Measurements from ENCODE around the gene DLGAP1. TPM values are rescaled to one million over a fixed set of nuclear protein-coding genes. Genes with fewer than 3 reads are reported as not detected.

The DLGAP1 gene
- total and polyA plus RNA-seq, 10 of the 15 experiments (the other 5 are each of a cell fraction or from before 2014, with no cell fraction given), result 0.23 to 27.6 (median 1.9) TPM

- Histone ChIP-seq H3K4me2 (ENCODE audit: control insufficient read depth, insufficient read depth) (no peak overlapping the region), H3K4me3 (no peak overlapping the region), H3K27ac (ENCODE audit: control insufficient read depth, insufficient read depth) (no peak overlapping the region), H3K9ac (ENCODE audit: control insufficient read depth, insufficient read depth, low read length) (no peak overlapping the region), H3K27me3 (replicated peaks in 1 of 2; ENCODE audit: control insufficient read depth in 2 of 2, insufficient read depth in 2 of 2, low read length in 1 of 2) (no peaks in the 10 kb centered on the region), H3K9me3 (replicated peaks; ENCODE audit: control insufficient read depth, insufficient read depth, low read length) (no peaks in the 10 kb centered on the region; the same call in 2 of the 3 replicates), H3K4me1 (ENCODE audit: control insufficient read depth, insufficient read depth, low read length) (no peaks in the 10 kb centered on the region), H2AFZ (ENCODE audit: control insufficient read depth, low read depth, low read length) (no peak overlapping the region), H4K20me1 (ENCODE audit: control insufficient read depth, insufficient read depth) (no peaks in the 10 kb centered on the region), H3K36me3 (ENCODE audit: control insufficient read depth in 2 of 2, insufficient read depth in 2 of 2, low read length in 1 of 2) (no peaks in the 10 kb centered on the region; a peak in 1 of 4 replicates), H3K79me2 (ENCODE audit: control insufficient read depth, insufficient read depth, low read length) (no peaks in the 10 kb centered on the region)
- BruUV-seq (replicated peaks), result no TSS peak
- in situ Hi-C loops (cut with MboI), result no loop called here
- FAIRE-seq (no peak), DNase-seq (ENCODE audit: low read depth, low spot score) (no peak), ATAC-seq (no peak)
- intact Hi-C loops (cut with micrococcal nuclease; ENCODE audit: unreplicated experiment), result no loop called here
- RAD21 ChIA-PET (ENCODE audit: unreplicated experiment), result interaction anchor here (0.7 to 1.0 kb wide), 3 partner anchors 16 to 25 kb away, joined by 3 read pairs; no protein-coding TSS in a partner anchor
- SMC1A ChIA-PET (ENCODE audit: uncharacterized antibody, unreplicated experiment), result interaction anchor here (0.6 to 1.1 kb wide), 4 partner anchors 14 to 21 kb away, joined by 3 to 5 read pairs (median 3); no protein-coding TSS in a partner anchor
- CTCF ChIA-PET, result no interaction called here
- POLR2A ChIA-PET, result interaction anchor here (0.6 to 1.0 kb wide), 3 partner anchors 17 to 56 kb away, joined by 3 to 5 read pairs (median 4); no protein-coding TSS in a partner anchor
- TF ChIP-seq RCOR1 (conservative IDR thresholded peaks at IDR 0.05; ENCODE audit: low read depth, low read length) (no peak), FOXM1 (IDR thresholded peaks at IDR 0.05; ENCODE audit: low read depth, low read length) (no peak), EED (IDR thresholded peaks at IDR 0.05; ENCODE audit: low read depth) (no peak), RBBP5 (conservative IDR thresholded peaks at IDR 0.05) (no peak), SPI1 (IDR thresholded peaks at IDR 0.05; ENCODE audit: borderline replicate concordance, insufficient read depth, low read depth, low read length) (no peak), IKZF2 (IDR thresholded peaks at IDR 0.05) (no peak), BHLHE40 (IDR thresholded peaks at IDR 0.05; ENCODE audit: borderline replicate concordance in 1 of 2, low read depth in 2 of 2, low read length in 1 of 2) (no peak), POU2F2 (IDR thresholded peaks at IDR 0.05; ENCODE audit: borderline replicate concordance, low read depth, low read length) (no peak), EGR1 (IDR thresholded peaks at IDR 0.05; ENCODE audit: borderline replicate concordance in 1 of 2, low read depth in 2 of 2, low read length in 2 of 2) (no peak), TARDBP (IDR thresholded peaks at IDR 0.05; ENCODE audit: borderline replicate concordance) (no peak), EZH2 (IDR thresholded peaks at IDR 0.05; ENCODE audit: borderline replicate concordance, control insufficient read depth, low read depth, low read length) (no peak), ZNF217 (IDR thresholded peaks at IDR 0.05) (no peak), ZBED1 (IDR thresholded peaks at IDR 0.05; ENCODE audit: borderline replicate concordance) (no peak), SMC3 (IDR thresholded peaks at IDR 0.05; ENCODE audit: borderline replicate concordance, low read length) (no peak), ASH2L (IDR thresholded peaks at IDR 0.05; ENCODE audit: borderline replicate concordance, low read depth) (no peak), PAX5 (IDR thresholded peaks at IDR 0.05; ENCODE audit: borderline replicate concordance, low read depth, low read length) (no peak)
- TF ChIP-seq, protein P1, sequence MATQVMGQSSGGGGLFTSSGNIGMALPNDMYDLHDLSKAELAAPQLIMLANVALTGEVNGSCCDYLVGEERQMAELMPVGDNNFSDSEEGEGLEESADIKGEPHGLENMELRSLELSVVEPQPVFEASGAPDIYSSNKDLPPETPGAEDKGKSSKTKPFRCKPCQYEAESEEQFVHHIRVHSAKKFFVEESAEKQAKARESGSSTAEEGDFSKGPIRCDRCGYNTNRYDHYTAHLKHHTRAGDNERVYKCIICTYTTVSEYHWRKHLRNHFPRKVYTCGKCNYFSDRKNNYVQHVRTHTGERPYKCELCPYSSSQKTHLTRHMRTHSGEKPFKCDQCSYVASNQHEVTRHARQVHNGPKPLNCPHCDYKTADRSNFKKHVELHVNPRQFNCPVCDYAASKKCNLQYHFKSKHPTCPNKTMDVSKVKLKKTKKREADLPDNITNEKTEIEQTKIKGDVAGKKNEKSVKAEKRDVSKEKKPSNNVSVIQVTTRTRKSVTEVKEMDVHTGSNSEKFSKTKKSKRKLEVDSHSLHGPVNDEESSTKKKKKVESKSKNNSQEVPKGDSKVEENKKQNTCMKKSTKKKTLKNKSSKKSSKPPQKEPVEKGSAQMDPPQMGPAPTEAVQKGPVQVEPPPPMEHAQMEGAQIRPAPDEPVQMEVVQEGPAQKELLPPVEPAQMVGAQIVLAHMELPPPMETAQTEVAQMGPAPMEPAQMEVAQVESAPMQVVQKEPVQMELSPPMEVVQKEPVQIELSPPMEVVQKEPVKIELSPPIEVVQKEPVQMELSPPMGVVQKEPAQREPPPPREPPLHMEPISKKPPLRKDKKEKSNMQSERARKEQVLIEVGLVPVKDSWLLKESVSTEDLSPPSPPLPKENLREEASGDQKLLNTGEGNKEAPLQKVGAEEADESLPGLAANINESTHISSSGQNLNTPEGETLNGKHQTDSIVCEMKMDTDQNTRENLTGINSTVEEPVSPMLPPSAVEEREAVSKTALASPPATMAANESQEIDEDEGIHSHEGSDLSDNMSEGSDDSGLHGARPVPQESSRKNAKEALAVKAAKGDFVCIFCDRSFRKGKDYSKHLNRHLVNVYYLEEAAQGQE (IDR thresholded peaks at IDR 0.05; ENCODE audit: low read depth, low read length), result no peak
- TF ChIP-seq, protein P2, sequence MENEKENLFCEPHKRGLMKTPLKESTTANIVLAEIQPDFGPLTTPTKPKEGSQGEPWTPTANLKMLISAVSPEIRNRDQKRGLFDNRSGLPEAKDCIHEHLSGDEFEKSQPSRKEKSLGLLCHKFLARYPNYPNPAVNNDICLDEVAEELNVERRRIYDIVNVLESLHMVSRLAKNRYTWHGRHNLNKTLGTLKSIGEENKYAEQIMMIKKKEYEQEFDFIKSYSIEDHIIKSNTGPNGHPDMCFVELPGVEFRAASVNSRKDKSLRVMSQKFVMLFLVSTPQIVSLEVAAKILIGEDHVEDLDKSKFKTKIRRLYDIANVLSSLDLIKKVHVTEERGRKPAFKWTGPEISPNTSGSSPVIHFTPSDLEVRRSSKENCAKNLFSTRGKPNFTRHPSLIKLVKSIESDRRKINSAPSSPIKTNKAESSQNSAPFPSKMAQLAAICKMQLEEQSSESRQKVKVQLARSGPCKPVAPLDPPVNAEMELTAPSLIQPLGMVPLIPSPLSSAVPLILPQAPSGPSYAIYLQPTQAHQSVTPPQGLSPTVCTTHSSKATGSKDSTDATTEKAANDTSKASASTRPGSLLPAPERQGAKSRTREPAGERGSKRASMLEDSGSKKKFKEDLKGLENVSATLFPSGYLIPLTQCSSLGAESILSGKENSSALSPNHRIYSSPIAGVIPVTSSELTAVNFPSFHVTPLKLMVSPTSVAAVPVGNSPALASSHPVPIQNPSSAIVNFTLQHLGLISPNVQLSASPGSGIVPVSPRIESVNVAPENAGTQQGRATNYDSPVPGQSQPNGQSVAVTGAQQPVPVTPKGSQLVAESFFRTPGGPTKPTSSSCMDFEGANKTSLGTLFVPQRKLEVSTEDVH (IDR thresholded peaks at IDR 0.05; ENCODE audit: low read depth, partially characterized antibody), result no peak
- TF ChIP-seq, protein P3, sequence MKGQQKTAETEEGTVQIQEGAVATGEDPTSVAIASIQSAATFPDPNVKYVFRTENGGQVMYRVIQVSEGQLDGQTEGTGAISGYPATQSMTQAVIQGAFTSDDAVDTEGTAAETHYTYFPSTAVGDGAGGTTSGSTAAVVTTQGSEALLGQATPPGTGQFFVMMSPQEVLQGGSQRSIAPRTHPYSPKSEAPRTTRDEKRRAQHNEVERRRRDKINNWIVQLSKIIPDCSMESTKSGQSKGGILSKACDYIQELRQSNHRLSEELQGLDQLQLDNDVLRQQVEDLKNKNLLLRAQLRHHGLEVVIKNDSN (IDR thresholded peaks at IDR 0.05; ENCODE audit: borderline replicate concordance, extremely low read length, insufficient read depth, low read depth, low read length), result no peak
Observed at GRCh38 chr18:4299395-4299794, 155.7 kb downstream of the DLGAP1 start.
